ACC112 (cell line): ENCODE results near the gene ZNF521.

ENCODE experiments used
- H2AFZ ChIP-seq: fragments of 200-600 bp; sonication (generic); one replicate; pipeline ENCODE4 v1.6.0; 2017; ENCODE audit warnings: antibody characterized with exemption, low read length; ENCODE audit not compliant: unreplicated experiment
- H3K27ac ChIP-seq: fragments of 200-600 bp; sonication (generic); 2 replicates; pipeline ENCODE4 v1.5.1; 2014; ENCODE audit warnings: low read depth, mild to moderate bottlenecking, antibody characterized with exemption, low read length, moderate library complexity
- H3K27me3 ChIP-seq: fragments of 200-600 bp; sonication (generic); 2 replicates; pipeline ENCODE4 v1.6.1; 2014; ENCODE audit warnings: mild to moderate bottlenecking, antibody characterized with exemption, low read length, moderate library complexity, mixed read lengths; ENCODE audit not compliant: insufficient read depth
- H3K36me3 ChIP-seq: fragments of 200-600 bp; sonication (generic); 2 replicates; pipeline ENCODE4 v1.6.1; 2016; ENCODE audit warnings: mild to moderate bottlenecking, antibody characterized with exemption, low read length, moderate library complexity, mixed read lengths; ENCODE audit not compliant: insufficient read depth
- H3K4me1 ChIP-seq: fragments of 200-600 bp; sonication (generic); one replicate; pipeline ENCODE4 v1.6.1; 2016; ENCODE audit warnings: low read length, mixed read lengths; ENCODE audit not compliant: insufficient read depth, unreplicated experiment, control insufficient read depth
- H3K4me3 ChIP-seq: fragments of 200-600 bp; sonication (generic); 2 replicates; pipeline ENCODE4 v1.5.1; 2014; ENCODE audit warnings: mild to moderate bottlenecking, low read depth, low read length
- H3K79me2 ChIP-seq: fragments of 200-600 bp; sonication (generic); one replicate; pipeline ENCODE4 v1.6.0; 2016; ENCODE audit warnings: low read length; ENCODE audit not compliant: control insufficient read depth, unreplicated experiment, insufficient read depth

ZNF521 gene

DNA sequence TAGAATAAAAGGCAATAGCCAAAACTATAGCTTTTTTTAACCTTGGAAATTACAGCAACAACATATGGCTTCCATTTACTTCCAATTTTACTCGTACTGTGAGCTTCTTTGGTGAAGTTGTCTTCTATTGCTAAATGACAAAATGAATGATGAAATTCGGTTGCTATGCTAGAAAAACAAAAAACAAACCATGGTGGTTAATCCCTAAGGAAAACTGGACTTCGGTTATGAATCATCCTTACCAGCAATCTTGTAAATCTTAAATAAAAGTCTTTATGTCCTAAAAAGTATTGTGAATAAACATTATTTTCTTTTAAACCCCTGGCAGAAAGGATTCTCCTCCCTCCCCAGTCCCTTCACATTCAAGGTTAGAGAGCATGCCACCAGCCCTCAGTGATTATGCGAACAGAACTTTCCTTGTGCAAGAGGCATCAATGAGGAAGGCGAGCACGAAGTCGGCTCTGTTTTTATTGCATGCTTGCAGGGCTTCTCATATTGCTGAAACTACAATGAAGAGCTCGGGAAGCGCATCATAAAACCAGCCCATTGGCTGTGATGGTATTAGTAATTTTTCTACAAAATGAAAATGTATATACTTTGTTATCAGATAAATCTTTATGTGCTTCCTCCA is 62.9 kb downstream of the ZNF521 start:
- Histone ChIP-seq H3K36me3 (no peaks in the 10 kb centered on the region), H3K27ac (peak overlapping the region; percentile 92), H3K79me2 (no peaks in the 10 kb centered on the region), H3K4me1 (peaks cover 42% of the 10 kb centered on the region), H2AFZ (no peak overlapping the region), H3K27me3 (no peaks in the 10 kb centered on the region), H3K4me3 (peak overlapping the region; percentile 69)

DNA sequence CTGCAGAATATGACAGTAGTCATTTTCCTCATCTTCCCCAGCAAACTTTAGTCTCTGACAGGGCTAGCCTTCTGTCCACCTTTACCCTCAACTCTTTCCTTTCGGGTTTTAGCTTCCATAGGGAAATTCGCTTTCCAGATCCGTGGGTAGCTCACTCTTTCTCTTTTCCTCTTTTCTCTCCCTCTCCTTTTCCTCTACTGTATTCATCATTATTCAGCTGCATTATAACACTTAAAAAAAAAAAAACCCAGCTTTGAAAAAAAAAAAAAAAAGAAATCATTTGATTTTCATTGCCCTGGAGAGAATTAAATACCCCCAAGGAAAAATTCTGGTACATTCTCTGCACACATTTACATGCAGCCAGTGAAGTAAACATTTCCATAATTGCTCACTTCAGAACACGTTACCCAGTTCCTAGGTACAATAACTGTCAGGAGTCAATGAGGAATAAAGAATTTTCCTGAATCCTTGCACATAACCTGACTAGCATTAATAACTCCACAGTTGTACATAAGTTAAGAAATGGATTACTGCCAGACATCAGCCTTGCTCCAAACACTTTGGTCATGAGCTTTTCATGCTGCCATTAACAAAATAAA is 63.5 kb downstream of the ZNF521 start:
- Histone ChIP-seq H3K4me1 (peaks cover 45% of the 10 kb centered on the region), H3K27ac (peak overlapping the region; percentile 92), H3K79me2 (no peaks in the 10 kb centered on the region), H3K27me3 (no peaks in the 10 kb centered on the region), H3K4me3 (peak overlapping the region; percentile 69), H3K36me3 (no peaks in the 10 kb centered on the region), H2AFZ (no peak overlapping the region)

DNA sequence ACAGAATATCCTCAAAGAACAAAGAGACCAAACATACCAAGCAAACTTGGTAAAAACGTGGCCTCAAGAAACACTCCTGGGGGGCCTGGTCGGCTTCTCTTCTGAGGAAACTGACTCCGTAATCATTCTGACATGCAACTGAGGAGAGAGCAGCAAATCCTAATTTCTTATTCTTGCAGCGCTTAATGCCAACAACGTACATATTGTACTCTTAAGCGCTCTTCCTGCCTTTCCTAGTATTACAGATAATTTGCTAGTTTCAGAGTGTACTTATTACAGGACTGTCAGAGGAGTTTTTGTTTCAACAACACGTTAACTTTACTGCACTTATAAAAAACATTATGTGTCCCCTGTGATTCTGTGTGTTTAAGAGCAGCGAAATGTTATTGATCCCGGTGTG is 64.9 kb downstream of the ZNF521 start:
- H3K27me3 ChIP-seq = no peaks in the 10 kb centered on the region
- no peak overlapping the region for H2AFZ ChIP-seq
- peaks cover 42% of the 10 kb centered on the region for H3K4me1 ChIP-seq
- no peaks in the 10 kb centered on the region for H3K36me3 ChIP-seq
- H3K79me2 ChIP-seq = no peaks in the 10 kb centered on the region
- H3K27ac ChIP-seq = no peak overlapping the region
- H3K4me3 ChIP-seq = no peak overlapping the region

DNA sequence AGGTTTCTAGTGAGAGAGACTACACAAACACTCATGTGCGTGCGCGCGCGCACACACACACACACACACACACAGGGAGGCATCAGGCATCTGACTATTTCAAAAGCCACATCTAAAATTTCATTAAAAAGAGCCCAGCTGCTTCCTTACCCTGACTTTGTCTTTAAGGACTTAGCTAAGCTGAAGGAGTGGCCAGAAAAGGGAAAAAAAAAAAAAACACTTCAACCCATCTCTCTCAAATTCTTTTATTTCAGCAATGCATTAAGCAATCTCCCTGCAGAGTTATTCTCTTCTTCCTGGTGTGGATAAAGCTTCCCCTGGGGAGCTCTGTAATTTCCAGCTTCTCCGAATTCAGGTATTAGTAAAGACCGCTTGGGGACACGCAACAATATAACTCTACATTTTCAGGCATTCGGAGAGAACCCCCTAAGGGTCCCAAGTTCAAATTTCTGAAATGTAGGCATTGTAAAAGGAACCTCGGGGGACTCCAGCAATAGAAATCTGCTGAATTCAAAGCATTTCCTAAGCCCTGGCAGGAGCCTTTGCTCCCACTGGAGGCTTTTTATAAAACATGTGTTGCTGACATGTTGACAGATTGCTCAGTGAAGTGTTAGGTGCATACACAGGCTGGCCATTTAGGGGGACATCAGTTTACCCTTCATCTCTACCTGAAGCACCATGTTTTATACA is 67.0 kb downstream of the ZNF521 start:
- H3K4me1 ChIP-seq = peaks cover 39% of the 10 kb centered on the region
- H3K27ac ChIP-seq = no peak overlapping the region
- H3K27me3 ChIP-seq = no peaks in the 10 kb centered on the region
- no peak overlapping the region for H2AFZ ChIP-seq
- H3K4me3 ChIP-seq = peak overlapping the region; percentile 45; the same call in 1 of the 2 replicates
- H3K36me3 ChIP-seq = no peaks in the 10 kb centered on the region
- H3K79me2 ChIP-seq = no peaks in the 10 kb centered on the region

DNA sequence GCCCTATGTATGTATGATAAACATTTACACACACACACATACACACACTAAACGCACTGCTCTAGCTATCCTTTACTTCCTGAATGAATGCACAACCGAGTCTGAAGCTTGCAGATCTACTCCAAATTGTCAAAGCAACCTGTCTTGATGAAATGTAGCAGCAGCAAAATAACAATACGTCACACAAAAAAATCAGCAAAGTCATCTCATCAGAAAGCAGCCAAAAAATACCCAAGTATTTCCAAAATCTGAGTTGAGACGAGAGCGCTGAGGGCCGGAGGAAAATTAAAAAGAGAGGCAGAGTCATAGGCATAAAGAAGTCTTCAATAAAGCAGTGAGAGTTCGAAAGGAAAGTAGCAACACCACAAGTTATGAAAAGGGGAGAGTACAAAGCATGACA is 67.7 kb downstream of the ZNF521 start:
- H3K27ac ChIP-seq = no peak overlapping the region
- peak overlapping the region; percentile 45 for H3K4me3 ChIP-seq
- H3K27me3 ChIP-seq = no peaks in the 10 kb centered on the region
- no peak overlapping the region for H2AFZ ChIP-seq
- peaks cover 34% of the 10 kb centered on the region for H3K4me1 ChIP-seq
- H3K79me2 ChIP-seq = no peaks in the 10 kb centered on the region
- no peaks in the 10 kb centered on the region for H3K36me3 ChIP-seq

DNA sequence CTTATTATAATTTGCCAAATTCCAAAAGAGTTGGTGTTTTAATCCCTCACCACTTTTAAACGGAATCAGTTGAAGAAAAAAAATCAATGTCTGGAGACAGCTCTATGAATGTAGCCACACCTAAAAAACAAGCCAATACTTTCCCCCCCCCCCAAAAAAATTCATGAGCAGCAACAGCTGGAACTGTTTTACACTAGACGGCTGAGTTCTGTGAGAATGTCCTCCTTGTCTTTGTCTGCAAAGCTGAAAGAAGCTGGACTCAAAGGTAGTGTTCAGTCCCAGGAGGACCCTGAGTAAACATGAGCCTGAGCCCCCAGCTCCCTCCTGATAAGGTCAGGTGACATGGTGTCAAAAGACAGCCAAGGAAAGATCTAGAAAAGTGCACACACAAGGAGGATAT is 68.2 kb downstream of the ZNF521 start:
- H3K4me1 ChIP-seq = peaks cover 39% of the 10 kb centered on the region
- no peak overlapping the region for H2AFZ ChIP-seq
- H3K27me3 ChIP-seq = no peaks in the 10 kb centered on the region
- H3K27ac ChIP-seq = no peak overlapping the region
- H3K36me3 ChIP-seq = no peaks in the 10 kb centered on the region
- H3K4me3 ChIP-seq = peak overlapping the region; percentile 45; the same call in 1 of the 2 replicates
- H3K79me2 ChIP-seq = no peaks in the 10 kb centered on the region

DNA sequence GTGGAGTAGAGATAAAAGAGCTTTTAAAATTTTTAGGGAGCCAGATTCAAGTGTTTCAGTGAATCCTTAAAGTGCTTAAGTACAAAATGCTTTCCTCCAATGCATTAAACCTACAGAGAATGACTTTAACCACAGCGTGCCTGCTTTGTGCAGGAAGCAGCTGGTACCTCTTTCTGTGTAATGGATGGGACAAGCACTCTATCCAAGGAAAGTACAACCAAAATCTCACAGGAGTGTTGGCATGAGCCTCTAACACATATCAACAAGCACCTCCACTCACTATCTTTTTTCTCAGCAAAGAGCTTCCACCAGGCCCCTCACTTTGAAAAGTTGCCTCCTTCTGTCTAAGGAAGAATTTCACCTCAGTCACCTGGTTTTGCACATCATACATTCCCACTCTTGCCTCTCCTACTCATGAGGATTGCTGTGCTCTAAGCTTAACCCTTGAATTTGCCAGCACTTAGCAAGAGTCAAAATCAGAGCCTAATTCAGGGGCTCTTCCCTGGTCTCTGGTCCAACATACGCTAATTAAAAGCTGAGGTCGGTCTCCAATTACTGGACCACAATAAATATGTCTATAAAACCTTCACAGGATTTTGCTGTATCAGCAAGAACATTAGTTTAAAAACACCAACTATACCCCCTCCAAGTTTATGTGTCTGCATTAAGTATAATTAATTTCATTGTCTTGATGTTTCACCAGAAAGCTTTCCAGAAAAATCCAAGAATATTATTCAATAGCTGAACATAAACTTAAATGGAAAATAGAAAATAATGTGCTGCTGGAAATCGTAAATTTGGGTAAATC is 68.9 kb downstream of the ZNF521 start:
- H3K27me3 ChIP-seq = no peaks in the 10 kb centered on the region
- no peak overlapping the region for H3K27ac ChIP-seq
- no peak overlapping the region for H2AFZ ChIP-seq
- peaks cover 35% of the 10 kb centered on the region for H3K4me1 ChIP-seq
- H3K79me2 ChIP-seq = no peaks in the 10 kb centered on the region
- H3K4me3 ChIP-seq = no peak overlapping the region
- H3K36me3 ChIP-seq = no peaks in the 10 kb centered on the region

DNA sequence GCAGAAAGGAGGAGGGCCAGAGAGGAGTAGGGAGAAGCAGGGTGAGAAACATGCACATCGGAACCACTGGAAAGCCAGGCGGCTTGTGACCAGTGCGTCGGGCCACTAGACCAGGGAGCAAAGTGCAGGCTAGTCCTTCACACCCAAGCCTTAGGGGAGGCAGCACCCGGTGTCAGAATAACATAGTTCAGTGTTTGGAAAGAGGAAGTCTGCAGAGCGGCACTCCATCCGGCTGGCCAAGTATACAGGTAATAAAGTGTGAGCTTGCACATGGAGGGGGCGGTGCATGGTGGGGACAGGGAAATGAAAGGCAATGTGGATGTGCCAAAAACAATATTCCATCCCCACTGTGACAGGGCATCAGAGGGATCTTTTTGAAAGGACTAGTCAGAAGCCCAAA is 69.7 kb downstream of the ZNF521 start:
- Histone ChIP-seq H3K27me3 (no peaks in the 10 kb centered on the region), H3K4me1 (peaks cover 27% of the 10 kb centered on the region), H3K79me2 (no peaks in the 10 kb centered on the region), H3K27ac (no peak overlapping the region), H3K4me3 (no peak overlapping the region), H3K36me3 (no peaks in the 10 kb centered on the region), H2AFZ (no peak overlapping the region)

DNA sequence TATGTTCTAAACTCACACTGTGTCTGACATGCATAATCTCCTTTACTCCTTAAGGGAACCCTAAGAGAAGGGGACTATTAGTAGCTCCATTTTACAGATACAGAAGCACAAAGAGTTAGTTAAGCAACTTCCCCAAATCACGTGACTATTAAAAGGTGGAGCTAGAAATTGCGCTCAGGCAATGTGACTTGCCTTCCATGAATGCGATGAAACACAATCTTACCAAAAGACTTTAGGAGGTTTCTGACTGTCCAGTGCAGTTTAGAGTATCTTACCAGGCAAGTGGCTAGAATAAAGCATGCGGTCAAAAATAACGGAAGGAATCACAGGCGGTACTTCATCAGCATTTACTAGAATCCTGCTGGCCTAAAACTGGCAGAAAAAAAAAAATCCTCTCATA is 70.4 kb downstream of the ZNF521 start:
- no peaks in the 10 kb centered on the region for H3K79me2 ChIP-seq

DNA sequence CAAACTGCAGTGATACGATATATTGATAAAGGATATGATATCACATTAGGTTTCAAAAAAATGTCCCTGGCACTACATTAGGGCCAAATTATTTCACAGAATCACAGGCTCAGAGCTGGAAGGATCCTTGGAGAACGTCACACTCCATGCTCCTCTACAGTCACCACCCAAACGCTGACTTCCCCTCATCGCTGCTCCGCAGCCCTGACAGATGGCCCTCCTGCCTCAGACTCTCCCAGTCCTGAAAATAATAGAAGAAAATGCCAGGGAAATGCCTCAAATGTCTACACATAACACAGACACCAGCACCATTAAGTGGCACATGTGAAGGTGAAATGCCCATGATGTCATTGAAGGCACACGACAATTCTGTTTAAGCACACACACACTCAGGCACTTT is 72.0 kb downstream of the ZNF521 start:
- H3K4me1 ChIP-seq = peaks cover 22% of the 10 kb centered on the region
- no peaks in the 10 kb centered on the region for H3K79me2 ChIP-seq

More for the DNA sequence above, 70.4 kb downstream of the ZNF521 start:
- H3K4me1 ChIP-seq = peaks cover 26% of the 10 kb centered on the region
- H3K36me3 ChIP-seq = no peaks in the 10 kb centered on the region
- no peak overlapping the region for H2AFZ ChIP-seq
- no peak overlapping the region for H3K27ac ChIP-seq
- H3K4me3 ChIP-seq = no peak overlapping the region
- H3K27me3 ChIP-seq = no peaks in the 10 kb centered on the region

More for the DNA sequence above, 72.0 kb downstream of the ZNF521 start:
- no peak overlapping the region for H3K27ac ChIP-seq
- H3K36me3 ChIP-seq = no peaks in the 10 kb centered on the region
- H3K4me3 ChIP-seq = no peak overlapping the region
- H3K27me3 ChIP-seq = no peaks in the 10 kb centered on the region
- H2AFZ ChIP-seq = no peak overlapping the region
